HG03280 (cell line): ENCODE results near the gene CDC42EP5.

Experiments used
- ATAC-seq: cut with Tn5 transposase; IDR thresholded peaks from one replicate; pipeline ENCODE4 v1.9.1; 2021; ENCODE audit warnings: mild to moderate bottlenecking, moderate library complexity; ENCODE audit not compliant: unreplicated experiment

Gene CDC42EP5

GRCh38 chr19:54415208-54415900, 57.7 kb downstream of the CDC42EP5 start, which contains the start of gene TTYH1:
TSS of gene TTYH1 (plus strand) at chr19:54415464. CDS start at chr19:54415553, 89 bp downstream.
- no peak for ATAC-seq
